Measurements from ENCODE around the gene MEMO1.

GRCh38 chr2:31973665-31974064 lies 37.1 kb downstream of the MEMO1 start:
- TF ChIP-seq CTCF (conservative IDR thresholded peaks at IDR 0.05) (no peak), ZFX (IDR thresholded peaks at IDR 0.05) (no peak)
